SKM-1 treated with dmso at 0.1 percent for 144 hours (cell line): ENCODE results near the gene CHMP1B.
A peak's percentile ranks its signal among the peaks of the same experiment; 100 is the strongest.
"Not testable (repeated sequence)": the region's sequence is repeated elsewhere in the genome, so short reads cannot be mapped to it uniquely, and the experiment has no call there.

Source experiments
- DNase-seq: peaks from one replicate; lab custom pipeline; 2025; ENCODE audit not compliant: unreplicated experiment; lab: John Stamatoyannopoulos, UW

The CHMP1B gene

GRCh38 chr18:11839556-11839955 is 11.7 kb upstream of the CHMP1B start:
- no peak for DNase-seq

- DNase-seq: no peak
These were observed 10.7 kb upstream of the CHMP1B start for GRCh38 chr18:11840493-11840892.

- DNase-seq: no peak
These were observed 8.7 kb upstream of the CHMP1B start for GRCh38 chr18:11842562-11842961.

- DNase-seq: no peak
These were observed 6.8 kb upstream of the CHMP1B start for GRCh38 chr18:11844436-11844835.

GRCh38 chr18:11845654-11846053 is 5.6 kb upstream of the CHMP1B start:
- DNase-seq: no peak

GRCh38 chr18:11847811-11848210 is 3.4 kb upstream of the CHMP1B start:
- DNase-seq: no peak

GRCh38 chr18:11849279-11849678 is 1.9 kb upstream of the CHMP1B start:
- no peak for DNase-seq

- DNase-seq: peak; percentile 11
These were observed 1.2 kb upstream of the CHMP1B start for GRCh38 chr18:11849841-11850634.

- DNase-seq: no peak
These were observed 430 bp upstream of the CHMP1B start for GRCh38 chr18:11850821-11851145.

- DNase-seq: peak; percentile 29
These were observed 659 bp downstream of the CHMP1B start for GRCh38 chr18:11851806-11852337.

- DNase-seq: not testable (repeated sequence)
These were observed 3.3 kb downstream of the CHMP1B start for GRCh38 chr18:11854554-11854953.

GRCh38 chr18:11857177-11857887 is 6.1 kb downstream of the CHMP1B start:
- DNase-seq: no peak

GRCh38 chr18:11859282-11859830 is 8.1 kb downstream of the CHMP1B start:
- no peak for DNase-seq

GRCh38 chr18:11859903-11860407 is 8.7 kb downstream of the CHMP1B start:
- DNase-seq: no peak

- DNase-seq: no peak
These were observed 9.6 kb downstream of the CHMP1B start for GRCh38 chr18:11860594-11861450.

GRCh38 chr18:11861583-11862288 is 10.5 kb downstream of the CHMP1B start:
- no peak for DNase-seq

GRCh38 chr18:11862468-11863137 is 11.4 kb downstream of the CHMP1B start:
- no peak for DNase-seq

- no peak for DNase-seq
These were observed 13.3 kb downstream of the CHMP1B start for GRCh38 chr18:11864471-11864870.

- DNase-seq: no peak
These were observed 13.9 kb downstream of the CHMP1B start for GRCh38 chr18:11865071-11865470.

- no peak for DNase-seq
These were observed 15.1 kb downstream of the CHMP1B start for GRCh38 chr18:11866329-11866728.
